ENCODE measurements around the gene TIMM22.
"Not testable (repeated sequence)": the region's sequence is repeated elsewhere in the genome, so short reads cannot be mapped to it uniquely, and the experiment has no call there.

TIMM22 gene

GRCh38 chr17:1041746-1042145 lies 44.8 kb downstream of the TIMM22 start:
- in situ Hi-C loops (cut with HindIII; ENCODE audit: low pct_ligation_motif_present, low sequenced_read_pairs) = no loop called here
- H3K27ac ChIP-seq = no peak overlapping the region
- H3K4me3 ChIP-seq (ENCODE audit: low read depth, low read length) = no peak overlapping the region
- DNase-seq = no peak
- TF ChIP-seq CTCF (IDR thresholded peaks at IDR 0.05; ENCODE audit: low read depth, low read length, missing control alignments) = no peak
- peaks cover 15% of the 10 kb centered on the region for H3K36me3 ChIP-seq (replicated peaks)
- H3K27me3 ChIP-seq (replicated peaks) = no peaks in the 10 kb centered on the region

GRCh38 chr17:1042486-1042885 lies 45.6 kb downstream of the TIMM22 start:
- Histone ChIP-seq H3K36me3 (replicated peaks) (peaks cover 15% of the 10 kb centered on the region), H3K27me3 (replicated peaks) (no peaks in the 10 kb centered on the region), H3K27ac (no peak overlapping the region), H3K4me3 (ENCODE audit: low read depth, low read length) (no peak overlapping the region)
- in situ Hi-C loops (cut with HindIII; ENCODE audit: low pct_ligation_motif_present, low sequenced_read_pairs) = no loop called here
- no peak for DNase-seq
- TF ChIP-seq CTCF (IDR thresholded peaks at IDR 0.05; ENCODE audit: low read depth, low read length, missing control alignments) = no peak

- in situ Hi-C loops (cut with HindIII; ENCODE audit: low pct_ligation_motif_present, low sequenced_read_pairs) = no loop called here
- peak; percentile 45 for DNase-seq
- H3K4me3 ChIP-seq (ENCODE audit: low read depth, low read length) = no peak overlapping the region
- peaks cover 20% of the 10 kb centered on the region for H3K36me3 ChIP-seq (replicated peaks)
- no peak for TF ChIP-seq CTCF (IDR thresholded peaks at IDR 0.05; ENCODE audit: low read depth, low read length, missing control alignments)
- no peak overlapping the region for H3K27ac ChIP-seq
- H3K27me3 ChIP-seq (replicated peaks) = no peaks in the 10 kb centered on the region
Measured at GRCh38 chr17:1043601-1044251, 46.8 kb downstream of the TIMM22 start.

- H3K36me3 ChIP-seq (replicated peaks) = peaks cover 20% of the 10 kb centered on the region
- H3K4me3 ChIP-seq (ENCODE audit: low read depth, low read length); in situ Hi-C loops (cut with HindIII; ENCODE audit: low pct_ligation_motif_present, low sequenced_read_pairs): not testable (repeated sequence)
Measured at GRCh38 chr17:1044387-1045009, 47.6 kb downstream of the TIMM22 start.

GRCh38 chr17:1045456-1045855 lies 48.5 kb downstream of the TIMM22 start:
- TF ChIP-seq CTCF (IDR thresholded peaks at IDR 0.05; ENCODE audit: low read depth, low read length, missing control alignments) = no peak
- Histone ChIP-seq H3K36me3 (replicated peaks) (peaks cover 24% of the 10 kb centered on the region), H3K27ac (no peak overlapping the region), H3K27me3 (replicated peaks) (no peaks in the 10 kb centered on the region), H3K4me3 (ENCODE audit: low read depth, low read length) (no peak overlapping the region)
- in situ Hi-C loops (cut with HindIII; ENCODE audit: low pct_ligation_motif_present, low sequenced_read_pairs) = no loop called here
- DNase-seq = no peak

More at GRCh38 chr17:1044387-1045009, 47.6 kb downstream of the TIMM22 start:
- not testable (repeated sequence) for H3K27ac ChIP-seq; H3K27me3 ChIP-seq (replicated peaks); DNase-seq

- H3K27me3 ChIP-seq (replicated peaks) = no peaks in the 10 kb centered on the region
- no peak for DNase-seq
- H3K36me3 ChIP-seq (replicated peaks) = peaks cover 18% of the 10 kb centered on the region
- peak; percentile 4 for TF ChIP-seq CTCF (IDR thresholded peaks at IDR 0.05; ENCODE audit: low read depth, low read length, missing control alignments)
- in situ Hi-C loops (cut with HindIII; ENCODE audit: low pct_ligation_motif_present, low sequenced_read_pairs) = no loop called here
- no peak overlapping the region for H3K4me3 ChIP-seq (ENCODE audit: low read depth, low read length)
- H3K27ac ChIP-seq = no peak overlapping the region
Measured at GRCh38 chr17:1047177-1047878, 50.4 kb downstream of the TIMM22 start.

Measured in brain microvascular endothelial cell (primary cell).